Measurements from ENCODE around the gene HOXA13.

HOXA13 gene

DNA sequence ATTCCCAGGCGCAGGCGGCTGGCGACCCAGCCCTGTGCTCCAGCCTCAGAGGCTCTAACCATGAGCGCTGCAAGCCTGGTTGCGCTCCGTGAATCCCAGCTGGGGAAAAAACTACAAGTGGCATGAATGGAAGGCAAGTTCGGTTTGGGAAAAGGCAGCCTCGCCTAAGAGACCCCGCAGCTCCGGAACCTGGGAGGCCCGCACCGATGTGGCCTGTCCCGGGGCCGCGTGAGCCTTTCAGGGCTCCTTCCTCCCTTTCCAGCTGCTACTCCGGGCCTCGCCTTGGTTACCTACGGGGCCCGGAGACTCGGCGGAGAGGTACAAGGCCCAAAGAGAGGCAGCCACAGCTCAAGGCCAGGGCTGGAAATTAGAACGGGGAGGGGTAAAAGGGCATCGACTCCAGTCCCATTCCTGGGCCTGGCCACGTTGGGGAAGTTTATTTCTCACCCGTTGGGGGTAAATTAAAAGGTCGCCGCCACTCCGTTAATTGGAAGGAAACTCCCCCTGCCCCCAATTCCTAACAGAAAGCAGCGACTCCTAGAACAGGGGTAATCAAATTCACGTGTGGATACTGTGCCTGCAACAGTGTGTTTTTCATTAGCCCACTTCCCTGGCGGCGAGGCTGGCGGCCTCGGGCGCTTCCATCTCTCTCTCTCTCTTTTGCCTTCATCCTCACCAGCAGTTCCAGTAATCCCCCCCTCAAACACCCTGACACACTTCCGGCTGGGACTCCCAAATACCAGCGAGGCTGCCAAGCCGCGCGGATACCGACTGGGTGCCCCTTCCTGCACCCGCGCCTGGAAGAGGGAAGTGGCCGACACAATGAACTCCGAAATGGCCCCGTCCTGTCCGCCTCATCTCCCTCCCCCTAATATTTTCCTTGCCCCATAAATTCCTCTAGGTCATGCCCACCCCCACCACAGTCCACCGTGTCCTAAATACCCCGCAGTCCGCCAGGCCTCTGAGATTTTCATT is 33.1 kb downstream of the HOXA13 start:
- Mint-ChIP-seq H3K27me3 (ENCODE audit: low read depth) (peaks cover 9% of the 10 kb centered on the region), H3K9me3 (no peaks in the 10 kb centered on the region), H3K27ac (peak overlapping the region; percentile 99 to 100 (median 99)), H3K4me3 (peak overlapping the region; percentile 92 to 95 (median 93)), H3K4me1 (peaks cover 25% of the 10 kb centered on the region), H3K36me3 (ENCODE audit: low read depth) (peaks cover 84% of the 10 kb centered on the region)
- TF ChIP-seq, protein P1, sequence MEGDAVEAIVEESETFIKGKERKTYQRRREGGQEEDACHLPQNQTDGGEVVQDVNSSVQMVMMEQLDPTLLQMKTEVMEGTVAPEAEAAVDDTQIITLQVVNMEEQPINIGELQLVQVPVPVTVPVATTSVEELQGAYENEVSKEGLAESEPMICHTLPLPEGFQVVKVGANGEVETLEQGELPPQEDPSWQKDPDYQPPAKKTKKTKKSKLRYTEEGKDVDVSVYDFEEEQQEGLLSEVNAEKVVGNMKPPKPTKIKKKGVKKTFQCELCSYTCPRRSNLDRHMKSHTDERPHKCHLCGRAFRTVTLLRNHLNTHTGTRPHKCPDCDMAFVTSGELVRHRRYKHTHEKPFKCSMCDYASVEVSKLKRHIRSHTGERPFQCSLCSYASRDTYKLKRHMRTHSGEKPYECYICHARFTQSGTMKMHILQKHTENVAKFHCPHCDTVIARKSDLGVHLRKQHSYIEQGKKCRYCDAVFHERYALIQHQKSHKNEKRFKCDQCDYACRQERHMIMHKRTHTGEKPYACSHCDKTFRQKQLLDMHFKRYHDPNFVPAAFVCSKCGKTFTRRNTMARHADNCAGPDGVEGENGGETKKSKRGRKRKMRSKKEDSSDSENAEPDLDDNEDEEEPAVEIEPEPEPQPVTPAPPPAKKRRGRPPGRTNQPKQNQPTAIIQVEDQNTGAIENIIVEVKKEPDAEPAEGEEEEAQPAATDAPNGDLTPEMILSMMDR (IDR thresholded peaks at IDR 0.05; ENCODE audit: unreplicated experiment in 3 of 3), result no peak

DNA sequence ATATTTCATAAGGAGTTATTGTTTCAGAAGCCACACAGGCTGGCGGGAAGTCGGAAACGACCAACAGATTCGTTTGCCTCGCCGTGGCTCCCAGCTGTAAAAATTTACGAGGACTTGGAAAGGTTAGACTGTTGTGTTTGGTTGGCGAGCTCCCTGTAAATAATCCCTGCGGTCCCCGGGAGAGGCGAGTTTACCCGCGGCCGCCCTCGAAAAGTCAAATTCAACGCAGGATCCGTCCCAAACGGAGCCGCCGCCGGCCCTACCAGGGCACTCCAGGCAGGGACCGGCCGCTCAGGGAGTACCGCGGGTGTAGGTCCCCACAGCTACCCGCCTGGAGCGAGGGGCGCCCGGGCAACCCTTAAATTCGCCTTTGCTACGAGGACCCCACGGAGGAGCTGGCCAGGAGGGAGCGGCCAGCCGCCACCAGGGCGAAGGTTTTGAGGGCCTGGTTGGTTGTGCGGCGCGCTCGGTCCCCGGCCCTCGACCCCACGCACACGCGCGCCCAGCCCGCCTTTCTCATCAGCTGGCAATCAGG is 33.8 kb downstream of the HOXA13 start:
- Mint-ChIP-seq H3K27ac (peak overlapping the region; percentile 99 to 100 (median 99)), H3K27me3 (ENCODE audit: low read depth) (peaks cover 5% of the 10 kb centered on the region), H3K4me1 (peaks cover 18% of the 10 kb centered on the region), H3K36me3 (ENCODE audit: low read depth) (peaks cover 76% of the 10 kb centered on the region), H3K9me3 (no peaks in the 10 kb centered on the region), H3K4me3 (peak overlapping the region; percentile 92 to 95 (median 93))
- TF ChIP-seq, protein P1 (IDR thresholded peaks at IDR 0.05; ENCODE audit: unreplicated experiment in 3 of 3), result no peak

DNA sequence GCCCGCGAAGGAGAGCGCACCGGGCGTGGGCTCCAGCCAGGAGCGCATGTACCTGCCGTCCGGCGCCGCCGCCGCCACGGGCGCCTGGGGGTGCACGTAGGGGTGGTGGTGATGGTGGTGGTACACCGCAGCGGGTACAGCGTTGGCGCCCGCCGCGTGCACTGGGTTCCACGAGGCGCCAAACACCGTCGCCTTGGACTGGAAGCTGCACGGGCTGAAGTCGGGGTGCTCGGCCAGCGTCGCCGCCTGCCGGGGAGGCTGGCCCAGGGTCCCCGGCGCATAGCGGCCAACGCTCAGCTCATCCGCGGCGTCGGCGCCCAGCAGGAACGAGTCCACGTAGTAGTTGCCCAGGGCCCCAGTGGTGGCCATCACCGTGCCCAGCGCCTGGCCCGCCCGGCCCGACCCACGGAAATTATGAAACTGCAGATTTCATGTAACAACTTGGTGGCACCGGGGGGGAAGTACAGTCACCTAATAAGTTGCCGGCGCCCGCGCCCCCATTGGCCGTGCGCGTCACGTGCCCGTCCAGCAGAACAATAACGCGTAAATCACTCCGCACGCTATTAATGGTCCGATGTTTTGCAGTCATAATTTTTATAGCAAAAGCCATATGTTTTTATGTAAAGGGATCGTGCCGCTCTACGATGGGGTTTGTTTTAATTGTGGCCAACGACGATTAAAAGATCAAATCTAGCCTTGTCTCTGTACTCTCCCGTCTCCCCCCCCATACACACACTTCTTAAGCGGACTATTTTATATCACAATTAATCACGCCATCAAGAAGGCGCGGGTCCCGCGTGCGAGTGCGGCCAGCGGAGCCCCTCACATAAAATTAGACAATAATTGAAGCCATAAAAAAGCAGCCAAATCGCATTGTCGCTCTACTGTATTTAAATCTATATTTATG is 34.5 kb downstream of the HOXA13 start, which contains the start of gene HOXA9:
Gene HOXA9, minus strand, starts transcription at position 449 of the 907 bp plus-strand sequence. Its CDS starts 80 bp downstream, at position 369.
- H3K27me3 Mint-ChIP-seq (ENCODE audit: low read depth), result peaks cover 5% of the 10 kb centered on the region
- TF ChIP-seq, protein P1 (IDR thresholded peaks at IDR 0.05; ENCODE audit: unreplicated experiment in 3 of 3), result no peak
- no peaks in the 10 kb centered on the region for H3K9me3 Mint-ChIP-seq
- H3K36me3 Mint-ChIP-seq (ENCODE audit: low read depth), result peaks cover 69% of the 10 kb centered on the region
- peak within 1 kb of the TSS; percentile 92 to 95 (median 93) for H3K4me3 Mint-ChIP-seq
- H3K27ac Mint-ChIP-seq, result peak within 1 kb of the TSS; percentile 99 to 100 (median 99)
- H3K4me1 Mint-ChIP-seq, result peaks cover 12% of the 10 kb centered on the region

DNA sequence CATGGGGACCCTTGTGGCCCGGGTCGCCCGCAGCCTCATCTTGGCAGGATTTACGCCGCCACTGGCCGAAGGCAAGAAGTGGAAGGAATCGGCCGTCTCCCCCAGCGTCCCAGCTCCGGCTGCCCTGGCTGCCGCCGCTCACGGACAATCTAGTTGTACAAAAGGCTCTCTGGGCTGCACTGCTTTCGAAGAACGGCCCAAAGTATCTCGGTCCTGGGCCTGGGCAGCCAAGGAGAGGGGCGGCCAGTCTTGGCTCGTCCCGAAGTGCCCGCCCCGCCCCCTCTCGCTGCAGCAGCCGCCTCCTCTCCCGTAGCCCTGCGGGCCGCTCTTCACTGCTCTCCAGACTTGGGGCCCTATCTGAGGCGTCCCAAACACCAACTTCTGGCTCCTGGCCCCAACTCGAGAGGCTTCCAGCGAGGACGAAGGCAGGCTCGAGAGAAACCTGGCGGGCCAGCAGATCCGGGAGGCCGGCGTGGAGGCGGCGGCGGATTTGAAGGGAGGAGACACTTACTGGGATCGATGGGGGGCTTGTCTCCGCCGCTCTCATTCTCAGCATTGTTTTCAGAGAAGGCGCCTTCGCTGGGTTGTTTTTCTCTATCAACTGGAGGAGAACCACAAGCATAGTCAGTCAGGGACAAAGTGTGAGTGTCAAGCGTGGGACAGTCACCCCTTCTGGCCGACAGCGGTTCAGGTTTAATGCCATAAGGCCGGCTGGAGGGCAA is 35.4 kb downstream of the HOXA13 start:
- Mint-ChIP-seq H3K27ac (peak overlapping the region; percentile 99 to 100 (median 99)), H3K4me3 (peak overlapping the region; percentile 92 to 95 (median 93)), H3K9me3 (no peaks in the 10 kb centered on the region), H3K27me3 (ENCODE audit: low read depth) (peaks cover 5% of the 10 kb centered on the region), H3K36me3 (ENCODE audit: low read depth) (peaks cover 63% of the 10 kb centered on the region), H3K4me1 (peaks cover 14% of the 10 kb centered on the region)
- TF ChIP-seq, protein P1 (IDR thresholded peaks at IDR 0.05; ENCODE audit: unreplicated experiment in 3 of 3), result peak in 1 of 3 experiments; percentile 10

DNA sequence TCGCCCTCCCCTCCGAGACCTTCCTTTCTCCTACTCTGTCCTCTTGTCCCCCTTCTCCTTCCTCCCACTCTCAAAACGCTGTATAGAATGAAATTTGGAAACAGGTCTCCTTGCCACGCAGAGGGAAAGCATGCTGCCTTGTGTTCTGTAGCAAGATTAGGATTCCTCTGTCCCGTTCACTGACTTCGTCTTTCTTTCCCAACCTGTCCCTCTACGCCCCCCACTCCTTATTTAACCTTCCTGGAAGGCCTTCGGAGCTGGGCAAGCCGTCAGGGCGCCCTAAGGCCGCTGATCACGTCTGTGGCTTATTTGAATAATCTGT is 35.9 kb downstream of the HOXA13 start:
- TF ChIP-seq, protein P1 (IDR thresholded peaks at IDR 0.05; ENCODE audit: unreplicated experiment in 3 of 3), result peak in 1 of 3 experiments; percentile 12
- Mint-ChIP-seq H3K4me1 (peaks cover 19% of the 10 kb centered on the region), H3K27ac (peak overlapping the region; percentile 99 to 100 (median 99)), H3K27me3 (ENCODE audit: low read depth) (peaks cover 4% of the 10 kb centered on the region), H3K36me3 (ENCODE audit: low read depth) (peaks cover 60% of the 10 kb centered on the region), H3K4me3 (peak overlapping the region; percentile 92 to 95 (median 93)), H3K9me3 (no peaks in the 10 kb centered on the region)

Measured in nephron (organoid).